ENCODE measurements around the gene CAD.

The CAD gene

GRCh38 chr2:27218614-27219013 is 1.4 kb downstream of the CAD start:
- peaks cover 88% of the 10 kb centered on the region for H3K36me3 ChIP-seq (ENCODE audit: control insufficient read depth, low read length)
- no peaks in the 10 kb centered on the region for H4K20me1 ChIP-seq (ENCODE audit: control insufficient read depth, insufficient read depth, low read depth, low read length)
- H3K4me3 ChIP-seq (ENCODE audit: low read length), result peak overlapping the region; percentile 92
- peaks cover 43% of the 10 kb centered on the region for H3K4me1 ChIP-seq (ENCODE audit: control insufficient read depth, low read length)
- peaks cover 38% of the 10 kb centered on the region for H3K79me2 ChIP-seq (ENCODE audit: control insufficient read depth, low read length)
- H3K27me3 ChIP-seq (ENCODE audit: control insufficient read depth, low read length), result no peaks in the 10 kb centered on the region
- TF ChIP-seq EZH2phosphoT487 (IDR thresholded peaks at IDR 0.05; ENCODE audit: borderline replicate concordance, low read length) (no peak), CTCF (IDR thresholded peaks at IDR 0.05; ENCODE audit: low read depth, low read length, poor library complexity, severe bottlenecking) (no peak)
- peak overlapping the region; percentile 98 for H3K4me2 ChIP-seq (ENCODE audit: low read length)
- H3K27ac ChIP-seq (ENCODE audit: low read depth, low read length), result peak overlapping the region; percentile 78
- H3F3A ChIP-seq (ENCODE audit: control insufficient read depth, insufficient read depth), result peaks cover 22% of the 10 kb centered on the region
- H3K9me3 ChIP-seq (ENCODE audit: control insufficient read depth, insufficient read depth, low read length), result no peaks in the 10 kb centered on the region
- no peaks in the 10 kb centered on the region for H3K9me2 ChIP-seq (replicated peaks; ENCODE audit: control insufficient read depth, low read length)

- Histone ChIP-seq H3F3A (ENCODE audit: control insufficient read depth, insufficient read depth) (peaks cover 22% of the 10 kb centered on the region), H4K20me1 (ENCODE audit: control insufficient read depth, insufficient read depth, low read depth, low read length) (no peaks in the 10 kb centered on the region), H3K79me2 (ENCODE audit: control insufficient read depth, low read length) (peaks cover 33% of the 10 kb centered on the region), H3K27me3 (ENCODE audit: control insufficient read depth, low read length) (no peaks in the 10 kb centered on the region), H3K36me3 (ENCODE audit: control insufficient read depth, low read length) (peaks cover 88% of the 10 kb centered on the region), H3K4me2 (ENCODE audit: low read length) (peak overlapping the region; percentile 98), H3K9me3 (ENCODE audit: control insufficient read depth, insufficient read depth, low read length) (no peaks in the 10 kb centered on the region), H3K27ac (ENCODE audit: low read depth, low read length) (peak overlapping the region; percentile 78), H3K4me3 (ENCODE audit: low read length) (peak overlapping the region; percentile 92), H3K4me1 (ENCODE audit: control insufficient read depth, low read length) (peaks cover 42% of the 10 kb centered on the region), H3K9me2 (replicated peaks; ENCODE audit: control insufficient read depth, low read length) (no peaks in the 10 kb centered on the region)
- TF ChIP-seq EZH2phosphoT487 (IDR thresholded peaks at IDR 0.05; ENCODE audit: borderline replicate concordance, low read length) (no peak), CTCF (IDR thresholded peaks at IDR 0.05; ENCODE audit: low read depth, low read length, poor library complexity, severe bottlenecking) (no peak)
Observed at GRCh38 chr2:27219091-27219490, 1.9 kb downstream of the CAD start.

DNA sequence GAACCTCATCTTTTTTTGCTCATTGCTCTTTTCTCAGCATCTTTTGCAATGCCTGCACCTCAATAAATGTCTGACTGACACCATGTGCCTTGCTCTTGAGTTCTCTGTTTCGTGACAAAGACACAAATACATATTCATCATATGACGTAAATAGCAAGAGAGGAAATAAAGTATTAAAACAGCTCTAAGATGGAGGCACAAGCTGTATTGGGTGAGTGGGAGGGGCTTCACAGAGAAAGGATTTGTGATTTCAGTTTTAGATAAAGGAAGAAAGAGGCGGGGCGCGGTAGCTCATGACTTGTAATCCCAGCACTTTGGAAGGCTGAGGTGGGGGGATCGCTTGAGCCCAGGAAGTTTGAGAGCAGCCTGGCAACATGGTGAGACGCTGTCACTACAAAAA is 2.9 kb downstream of the CAD start:
- Histone ChIP-seq H3K27ac (ENCODE audit: low read depth, low read length) (no peak overlapping the region), H3F3A (ENCODE audit: control insufficient read depth, insufficient read depth) (peaks cover 19% of the 10 kb centered on the region), H3K4me2 (ENCODE audit: low read length) (no peak overlapping the region), H3K27me3 (ENCODE audit: control insufficient read depth, low read length) (no peaks in the 10 kb centered on the region), H3K9me3 (ENCODE audit: control insufficient read depth, insufficient read depth, low read length) (no peaks in the 10 kb centered on the region), H3K4me1 (ENCODE audit: control insufficient read depth, low read length) (peaks cover 42% of the 10 kb centered on the region), H3K4me3 (ENCODE audit: low read length) (no peak overlapping the region), H3K79me2 (ENCODE audit: control insufficient read depth, low read length) (peaks cover 30% of the 10 kb centered on the region), H4K20me1 (ENCODE audit: control insufficient read depth, insufficient read depth, low read depth, low read length) (no peaks in the 10 kb centered on the region), H3K9me2 (replicated peaks; ENCODE audit: control insufficient read depth, low read length) (no peaks in the 10 kb centered on the region), H3K36me3 (ENCODE audit: control insufficient read depth, low read length) (peaks cover 88% of the 10 kb centered on the region)
- TF ChIP-seq CTCF (IDR thresholded peaks at IDR 0.05; ENCODE audit: low read depth, low read length, poor library complexity, severe bottlenecking), result no peak
- TF ChIP-seq EZH2phosphoT487 (IDR thresholded peaks at IDR 0.05; ENCODE audit: borderline replicate concordance, low read length), result no peak
